Liver (tissue), 9 donors: Measurements from ENCODE around the gene SPR. TPM values are rescaled to one million over a fixed set of nuclear protein-coding genes. Genes with fewer than 3 reads are reported as not detected.

Source experiments
- DNase-seq: peaks from one replicate; pipeline ENCODE4 v3.0.0-alpha.2; 2017; ENCODE audit warnings: low spot score
- H3K27ac ChIP-seq, 2 donors: one replicate each; pipeline ENCODE4 v1.7.0; 2013; ENCODE audit warnings: inconsistent platforms in 2 of 2, low read length in 2 of 2, control low read depth in 1 of 2, low read depth in 1 of 2, mild to moderate bottlenecking in 1 of 2
- H3K27me3 ChIP-seq, 4 donors: one replicate each; pipeline versions ENCODE4 v1.6.1 to v1.7.0; 2013; ENCODE audit warnings: low read length in 3 of 4, inconsistent platforms in 1 of 4, mild to moderate bottlenecking in 1 of 4, moderate library complexity in 1 of 4; ENCODE audit not compliant: control insufficient read depth in 4 of 4, insufficient read depth in 4 of 4
- H3K36me3 ChIP-seq, 4 donors: one replicate each; pipeline versions ENCODE4 v1.6.1 to v1.7.0; 2013; ENCODE audit warnings: low read length in 3 of 4, mild to moderate bottlenecking in 3 of 4, low read depth in 1 of 4, moderate library complexity in 1 of 4; ENCODE audit not compliant: control insufficient read depth in 4 of 4, insufficient read depth in 3 of 4
- H3K4me1 ChIP-seq, 4 donors: one replicate each; pipeline versions ENCODE4 v1.6.1 to v1.7.0; 2013; ENCODE audit warnings: low read length in 3 of 4, mild to moderate bottlenecking in 3 of 4, moderate library complexity in 1 of 4; ENCODE audit not compliant: control insufficient read depth in 4 of 4, insufficient read depth in 4 of 4
- H3K4me3 ChIP-seq, 3 donors: one replicate each; pipeline versions ENCODE4 v1.6.1 to v1.7.0; 2013; ENCODE audit warnings: low read length in 3 of 3, control low read depth in 1 of 3, low read depth in 1 of 3, mild to moderate bottlenecking in 1 of 3
- H3K9ac ChIP-seq, 2 donors: one replicate each; pipeline ENCODE4 v1.7.0; 2013; ENCODE audit warnings: low read length in 2 of 2, mild to moderate bottlenecking in 2 of 2, moderate library complexity in 2 of 2, control low read depth in 1 of 2, low read depth in 1 of 2
- H3K9me3 ChIP-seq, 4 donors: one replicate each; pipeline versions ENCODE4 v1.6.1 to v1.7.0; 2013; ENCODE audit warnings: low read length in 3 of 4; ENCODE audit not compliant: control insufficient read depth in 4 of 4
- EGR1 ChIP-seq, 2 donors: IDR thresholded peaks; 2 replicates each; pipeline ENCODE4 v1.6.1; 2016 to 2018; ENCODE audit warnings: antibody characterized with exemption in 2 of 2, low read depth in 2 of 2
- FOXA2 ChIP-seq: IDR thresholded peaks from 2 replicates; pipeline ENCODE4 v1.6.1; 2016; ENCODE audit warnings: antibody characterized with exemption
- HNF4A ChIP-seq, 2 donors: conservative IDR thresholded peaks; 2 replicates each; pipeline ENCODE4 v1.6.1; 2016; ENCODE audit warnings: antibody characterized with exemption in 2 of 2, mild to moderate bottlenecking in 2 of 2
- HNF4G ChIP-seq: IDR thresholded peaks from 2 replicates; pipeline ENCODE4 v1.6.1; 2016; ENCODE audit warnings: antibody characterized with exemption
- JUND ChIP-seq, 2 donors: IDR thresholded peaks; 2 replicates each; pipeline ENCODE4 v1.6.1; 2016; ENCODE audit warnings: antibody characterized with exemption in 2 of 2
- MAX ChIP-seq: IDR thresholded peaks from 2 replicates; pipeline ENCODE4 v1.6.1; 2016; ENCODE audit warnings: antibody characterized with exemption
- NR2F2 ChIP-seq: IDR thresholded peaks from 2 replicates; pipeline ENCODE4 v1.6.1; 2016; ENCODE audit warnings: antibody characterized with exemption
- REST ChIP-seq: IDR thresholded peaks from 2 replicates; pipeline ENCODE4 v1.6.1; 2016; ENCODE audit warnings: antibody characterized with exemption, mild to moderate bottlenecking
- SP1 ChIP-seq: IDR thresholded peaks from 2 replicates; pipeline ENCODE4 v1.6.1; 2018; ENCODE audit warnings: antibody characterized with exemption, mild to moderate bottlenecking
- TAF1 ChIP-seq: conservative IDR thresholded peaks from 2 replicates; pipeline ENCODE4 v1.6.1; 2016; ENCODE audit warnings: antibody characterized with exemption, mild to moderate bottlenecking
- YY1 ChIP-seq: IDR thresholded peaks from 2 replicates; pipeline ENCODE4 v1.6.1; 2016; ENCODE audit warnings: antibody characterized with exemption, mild to moderate bottlenecking
- WGBS: extraction: QIAGEN DNeasy Blood & Tissue Kit; methylation state at CpG from one replicate; pipeline ENCODE4 v1.1.7; 2013; 5-methylcytosine and 5-hydroxymethylcytosine counted together
- polyA plus RNA-seq, 2 donors: library from polyadenylated mRNA; stranded (reverse) in 1 of 2; unstranded in 1 of 2; fragments of 200-250 nt in 1 of 2; fragments of >200 nt in 1 of 2; fragmentation: Nextera tagmentation in 1 of 2; extraction: Ambion mirVana in 1 of 2; gene quantifications; one replicate each; pipeline versions ENCODE4 v1.2.1 to v1.2.3, GENCODE V29; 2013 to 2015
- total RNA-seq, 2 donors: library from RNA; depleted of rRNA; stranded (reverse); fragments of >200 nt; gene quantifications; one replicate each; pipeline ENCODE4 v1.2.3, GENCODE V29; 2014
- TF ChIP-seq, protein P1 (sequence below): IDR thresholded peaks from 2 replicates; pipeline ENCODE4 v1.6.1; 2016; ENCODE audit warnings: antibody characterized with exemption
- TF ChIP-seq, protein P2 (sequence below): fragments of 150-350 bp; IDR thresholded peaks from 2 replicates; pipeline ENCODE4 v1.5.1; 2017; ENCODE audit warnings: improper control_type of control experiment, low read depth, low read length; ENCODE audit not compliant: missing input control
- TF ChIP-seq, protein P3 (sequence below): IDR thresholded peaks from 2 replicates; pipeline ENCODE4 v1.6.1; 2016; ENCODE audit warnings: antibody characterized with exemption
- donor health status: healthy.
- donor health status: healthy.
- donor health status: healthy.
- donor health status: healthy.
- donor health status: healthy.

Gene SPR
- total and polyA plus RNA-seq, 4 donors = 13.6 to 60.8 (median 53.1) TPM

GRCh38 chr2:72923833-72924352 lies 36.7 kb downstream of the SPR start:
- TF ChIP-seq, protein P1, sequence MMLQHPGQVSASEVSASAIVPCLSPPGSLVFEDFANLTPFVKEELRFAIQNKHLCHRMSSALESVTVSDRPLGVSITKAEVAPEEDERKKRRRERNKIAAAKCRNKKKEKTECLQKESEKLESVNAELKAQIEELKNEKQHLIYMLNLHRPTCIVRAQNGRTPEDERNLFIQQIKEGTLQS = no peak
- TF ChIP-seq FOXA2 = no peak
- TF ChIP-seq, protein P2, sequence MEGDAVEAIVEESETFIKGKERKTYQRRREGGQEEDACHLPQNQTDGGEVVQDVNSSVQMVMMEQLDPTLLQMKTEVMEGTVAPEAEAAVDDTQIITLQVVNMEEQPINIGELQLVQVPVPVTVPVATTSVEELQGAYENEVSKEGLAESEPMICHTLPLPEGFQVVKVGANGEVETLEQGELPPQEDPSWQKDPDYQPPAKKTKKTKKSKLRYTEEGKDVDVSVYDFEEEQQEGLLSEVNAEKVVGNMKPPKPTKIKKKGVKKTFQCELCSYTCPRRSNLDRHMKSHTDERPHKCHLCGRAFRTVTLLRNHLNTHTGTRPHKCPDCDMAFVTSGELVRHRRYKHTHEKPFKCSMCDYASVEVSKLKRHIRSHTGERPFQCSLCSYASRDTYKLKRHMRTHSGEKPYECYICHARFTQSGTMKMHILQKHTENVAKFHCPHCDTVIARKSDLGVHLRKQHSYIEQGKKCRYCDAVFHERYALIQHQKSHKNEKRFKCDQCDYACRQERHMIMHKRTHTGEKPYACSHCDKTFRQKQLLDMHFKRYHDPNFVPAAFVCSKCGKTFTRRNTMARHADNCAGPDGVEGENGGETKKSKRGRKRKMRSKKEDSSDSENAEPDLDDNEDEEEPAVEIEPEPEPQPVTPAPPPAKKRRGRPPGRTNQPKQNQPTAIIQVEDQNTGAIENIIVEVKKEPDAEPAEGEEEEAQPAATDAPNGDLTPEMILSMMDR = no peak
- no peak for TF ChIP-seq TAF1
- no peak for TF ChIP-seq NR2F2
- no peak for TF ChIP-seq HNF4A (conservative IDR thresholded peaks at IDR 0.05)
- no peak for TF ChIP-seq REST
- TF ChIP-seq EGR1 (IDR thresholded peaks at IDR 0.05; ENCODE audit: low read depth in 2 of 2) = no peak
- no peak for TF ChIP-seq MAX
- TF ChIP-seq YY1 = no peak
- no peak overlapping the region for H3K27ac ChIP-seq
- no peaks in the 10 kb centered on the region for H3K36me3 ChIP-seq
- H3K4me3 ChIP-seq = no peak overlapping the region
- H3K9me3 ChIP-seq = peaks cover 0 to 4% (median 0%) of the 10 kb centered on the region in 4 donors
- no peak overlapping the region for H3K9ac ChIP-seq
- peak; percentile 27 for DNase-seq
- peaks cover 0 to 14% (median 6%) of the 10 kb centered on the region in 4 donors for H3K4me1 ChIP-seq
- peaks cover 0 to 47% (median 21%) of the 10 kb centered on the region in 4 donors for H3K27me3 ChIP-seq
- WGBS = 7% methylated on average over 36 of the region's 36 CpGs

- Histone ChIP-seq H3K4me3 (no peak overlapping the region), H3K27ac (no peak overlapping the region), H3K36me3 (no peaks in the 10 kb centered on the region), H3K27me3 (peaks cover 0 to 46% (median 23%) of the 10 kb centered on the region in 4 donors), H3K4me1 (peaks cover 0 to 14% (median 6%) of the 10 kb centered on the region in 4 donors), H3K9ac (no peak overlapping the region), H3K9me3 (peaks cover 0 to 4% (median 0%) of the 10 kb centered on the region in 4 donors)
- WGBS = 5% methylated on average over 61 of the region's 61 CpGs
- DNase-seq = no peak
- TF ChIP-seq EGR1 (IDR thresholded peaks at IDR 0.05; ENCODE audit: low read depth in 2 of 2) = no peak
- no peak for TF ChIP-seq REST
- no peak for TF ChIP-seq TAF1
- TF ChIP-seq FOXA2 = no peak
- TF ChIP-seq, protein P2 = no peak
- no peak for TF ChIP-seq HNF4A (conservative IDR thresholded peaks at IDR 0.05)
- no peak for TF ChIP-seq HNF4G
- TF ChIP-seq, protein P1 = no peak
- TF ChIP-seq SP1 = no peak
- no peak for TF ChIP-seq YY1
- TF ChIP-seq, protein P3, sequence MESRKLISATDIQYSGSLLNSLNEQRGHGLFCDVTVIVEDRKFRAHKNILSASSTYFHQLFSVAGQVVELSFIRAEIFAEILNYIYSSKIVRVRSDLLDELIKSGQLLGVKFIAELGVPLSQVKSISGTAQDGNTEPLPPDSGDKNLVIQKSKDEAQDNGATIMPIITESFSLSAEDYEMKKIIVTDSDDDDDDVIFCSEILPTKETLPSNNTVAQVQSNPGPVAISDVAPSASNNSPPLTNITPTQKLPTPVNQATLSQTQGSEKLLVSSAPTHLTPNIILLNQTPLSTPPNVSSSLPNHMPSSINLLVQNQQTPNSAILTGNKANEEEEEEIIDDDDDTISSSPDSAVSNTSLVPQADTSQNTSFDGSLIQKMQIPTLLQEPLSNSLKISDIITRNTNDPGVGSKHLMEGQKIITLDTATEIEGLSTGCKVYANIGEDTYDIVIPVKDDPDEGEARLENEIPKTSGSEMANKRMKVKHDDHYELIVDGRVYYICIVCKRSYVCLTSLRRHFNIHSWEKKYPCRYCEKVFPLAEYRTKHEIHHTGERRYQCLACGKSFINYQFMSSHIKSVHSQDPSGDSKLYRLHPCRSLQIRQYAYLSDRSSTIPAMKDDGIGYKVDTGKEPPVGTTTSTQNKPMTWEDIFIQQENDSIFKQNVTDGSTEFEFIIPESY = no peak
- no peak for TF ChIP-seq NR2F2
- TF ChIP-seq JUND (IDR thresholded peaks at IDR 0.05) = no peak
These were observed 37.4 kb downstream of the SPR start for GRCh38 chr2:72924353-72925240.
